SJSA1 (cell line): Measurements from ENCODE around the gene ZNF804A. TPM values are rescaled to one million over a fixed set of nuclear protein-coding genes. Genes with fewer than 3 reads are reported as not detected.

Experiments
- DNase-seq, 2 experiments: peaks; one replicate each; pipeline ENCODE4 v3.0.0-alpha.2; 2015 to 2020; ENCODE audit warnings: low spot score in 2 of 2, low read depth in 1 of 2
- H3K27ac ChIP-seq: fragments of 250-450 bp; sonication (Bioruptor Pico); 2 replicates; pipeline ENCODE4 v1.5.1; 2020; ENCODE audit warnings: mild to moderate bottlenecking, moderate library complexity
- H3K27me3 ChIP-seq: fragments of 250-450 bp; sonication (Bioruptor Pico); replicated peaks from 2 replicates; pipeline ENCODE4 v1.5.1; 2020; ENCODE audit warnings: mild to moderate bottlenecking, moderate library complexity
- H3K36me3 ChIP-seq: fragments of 250-450 bp; sonication (Bioruptor Pico); 2 replicates; pipeline ENCODE4 v1.5.1; 2020; ENCODE audit warnings: mild to moderate bottlenecking
- H3K4me1 ChIP-seq: fragments of 250-450 bp; sonication (Bioruptor Pico); replicated peaks from 2 replicates; pipeline ENCODE4 v1.6.1; 2021; ENCODE audit warnings: mild to moderate bottlenecking
- H3K4me3 ChIP-seq: fragments of 250-450 bp; sonication (Bioruptor Pico); 2 replicates; pipeline ENCODE4 v1.5.1; 2020; ENCODE audit warnings: mild to moderate bottlenecking
- H3K9me3 ChIP-seq: fragments of 250-450 bp; sonication (Bioruptor Pico); replicated peaks from 2 replicates; pipeline ENCODE4 v1.5.1; 2020; ENCODE audit warnings: mild to moderate bottlenecking
- total RNA-seq: library from RNA; depleted of rRNA; stranded (reverse); fragments of >200 nt; shearing (Covaris generic); gene quantifications from 2 replicates; pipeline ENCODE4 v1.2.3, GENCODE V29; 2014; rRNA removed

The ZNF804A gene
- 8.0 and 12.1 TPM in 2 replicates for total RNA-seq

DNA sequence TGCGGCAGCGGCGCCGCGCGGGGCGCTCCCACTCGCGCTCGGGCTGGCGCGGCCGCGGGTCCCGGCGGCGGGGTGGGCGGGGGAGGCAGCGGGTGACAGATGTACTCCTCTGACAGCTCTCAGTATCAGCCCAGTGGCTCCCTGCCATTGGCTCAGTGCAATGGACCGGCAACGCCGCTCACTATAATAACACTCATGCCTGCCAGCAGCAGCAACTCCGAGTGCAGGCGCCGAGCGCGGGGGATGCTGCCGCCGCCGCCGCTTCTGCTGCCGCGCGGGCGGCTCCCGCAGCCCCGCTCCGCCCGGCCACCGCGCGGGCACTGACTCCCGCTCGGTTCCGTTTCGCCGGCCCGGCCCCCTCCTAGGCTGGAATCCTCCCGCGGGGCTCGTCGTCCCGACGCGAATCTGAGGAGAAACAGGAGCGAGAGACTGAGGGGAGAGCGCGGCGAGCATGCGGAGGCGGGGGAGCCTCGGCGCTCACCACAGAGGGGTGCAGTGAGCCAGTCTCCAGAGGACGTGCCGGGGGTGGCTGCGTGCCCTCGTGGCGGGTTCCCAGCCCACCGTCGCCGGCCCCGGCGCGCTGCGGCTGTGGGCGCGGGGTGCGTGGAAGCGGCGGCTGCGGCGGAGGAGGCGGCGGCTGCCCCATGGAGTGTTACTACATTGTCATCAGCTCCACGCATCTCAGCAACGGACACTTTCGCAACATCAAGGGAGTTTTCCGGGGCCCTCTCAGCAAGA is at the start of gene ZNF804A:
Gene ZNF804A (plus strand): TSS at position 214 of the 738 bp plus-strand sequence. CDS start 431 bp downstream, at position 645.
- Histone ChIP-seq H3K27ac (peak within 1 kb of the TSS; percentile 98), H3K4me1 (0 out of 2 replicates have a peak, but pooled peaks cover 8% of the 10 kb centered on the region), H3K27me3 (no peaks in the 10 kb centered on the region), H3K4me3 (peak within 1 kb of the TSS; percentile 85), H3K9me3 (no peaks in the 10 kb centered on the region), H3K36me3 (peaks cover 5% of the 10 kb centered on the region)
- DNase-seq: peak; percentile 63 to 81

DNA sequence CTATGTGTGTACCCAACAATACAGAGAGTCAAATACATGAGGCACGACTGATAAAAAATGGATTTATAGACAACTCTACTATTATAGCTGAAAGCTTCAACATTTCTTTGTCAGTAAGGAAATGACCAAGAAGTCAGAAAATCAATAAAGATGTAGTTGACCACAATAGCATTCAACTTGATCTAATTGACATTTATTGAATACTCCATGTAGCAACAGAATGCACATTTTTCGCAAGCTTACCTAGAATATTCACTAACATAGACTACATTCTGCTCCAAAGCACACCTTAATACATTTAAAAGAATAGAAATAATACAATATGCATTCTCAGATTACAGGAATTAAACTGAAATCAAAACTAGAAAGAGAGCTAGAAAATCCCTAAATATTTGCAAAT is 49.2 kb upstream of the ZNF804A start:
- Histone ChIP-seq H3K9me3 (no peaks in the 10 kb centered on the region), H3K4me1 (peaks cover 17% of the 10 kb centered on the region), H3K4me3 (no peak overlapping the region), H3K27me3 (no peaks in the 10 kb centered on the region), H3K27ac (no peak overlapping the region), H3K36me3 (no peaks in the 10 kb centered on the region)
- DNase-seq: no peak

DNA sequence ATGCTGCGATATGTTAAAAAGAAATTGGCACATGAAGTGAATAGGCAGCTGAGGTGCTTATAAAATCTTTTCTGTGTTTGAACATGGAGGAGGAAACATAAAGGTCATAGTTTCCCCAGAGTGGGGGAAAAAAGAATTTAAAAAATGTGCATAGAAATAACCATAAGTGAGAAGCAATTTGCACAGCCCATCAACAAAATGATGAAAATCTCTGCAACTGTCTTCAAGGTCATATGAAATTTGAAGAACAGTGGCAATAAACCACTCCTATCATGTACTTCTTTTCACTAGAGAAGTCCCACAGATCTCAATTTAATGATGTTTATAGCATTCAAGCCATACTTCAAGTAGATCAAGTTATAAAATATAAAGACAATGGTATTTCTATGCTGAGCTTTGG is 46.7 kb upstream of the ZNF804A start:
- DNase-seq: peak in 1 of 2 experiments; percentile 62

DNA sequence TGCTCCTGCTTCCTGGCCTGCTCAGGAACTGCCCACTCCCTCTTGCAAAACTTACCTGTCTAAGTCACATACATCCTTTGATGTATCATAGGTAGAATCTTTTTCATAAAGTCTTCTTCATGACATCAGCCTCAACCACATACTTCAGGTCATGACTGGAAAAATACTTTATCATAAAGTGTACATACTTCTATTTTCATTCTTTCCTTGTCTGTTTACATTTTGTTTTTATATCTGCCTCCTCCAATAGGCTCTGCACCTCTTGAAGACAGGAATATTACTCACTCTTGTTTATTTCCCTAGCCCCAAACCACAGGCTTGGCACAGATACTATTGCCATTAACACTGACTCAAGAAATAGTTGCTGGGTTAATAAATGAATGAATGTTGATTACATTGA is 43.6 kb upstream of the ZNF804A start:
- Histone ChIP-seq H3K36me3 (no peaks in the 10 kb centered on the region), H3K27me3 (no peaks in the 10 kb centered on the region), H3K4me1 (peaks cover 42% of the 10 kb centered on the region), H3K9me3 (no peaks in the 10 kb centered on the region), H3K27ac (peak overlapping the region; percentile 26), H3K4me3 (no peak overlapping the region)
- peak in 1 of 2 experiments; percentile 61 for DNase-seq

More for the DNA sequence above, 46.7 kb upstream of the ZNF804A start:
- Histone ChIP-seq H3K27me3 (no peaks in the 10 kb centered on the region), H3K36me3 (no peaks in the 10 kb centered on the region), H3K4me3 (no peak overlapping the region), H3K27ac (peak overlapping the region; percentile 61), H3K4me1 (peaks cover 33% of the 10 kb centered on the region), H3K9me3 (no peaks in the 10 kb centered on the region)

DNA sequence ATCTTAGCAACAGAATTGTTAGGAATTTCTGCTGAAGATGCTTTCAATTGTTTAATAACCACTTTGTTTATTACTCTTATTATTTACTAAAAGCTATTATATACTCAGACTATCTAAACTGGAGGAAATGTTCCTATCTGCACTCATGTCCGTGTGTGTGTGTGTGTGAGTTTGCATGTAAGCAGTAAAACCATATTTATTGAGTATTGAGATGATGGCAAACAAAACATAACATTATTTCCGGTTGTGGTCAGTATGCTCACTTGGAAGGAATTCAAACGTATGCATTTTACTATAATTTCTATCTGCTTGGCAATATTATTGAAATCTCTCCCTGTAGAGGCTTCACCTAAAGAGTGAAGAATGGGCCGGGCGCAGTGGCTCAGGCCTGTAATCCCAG is 43.0 kb upstream of the ZNF804A start:
- no peak for DNase-seq
- H3K9me3 ChIP-seq: no peaks in the 10 kb centered on the region
- no peaks in the 10 kb centered on the region for H3K27me3 ChIP-seq

DNA sequence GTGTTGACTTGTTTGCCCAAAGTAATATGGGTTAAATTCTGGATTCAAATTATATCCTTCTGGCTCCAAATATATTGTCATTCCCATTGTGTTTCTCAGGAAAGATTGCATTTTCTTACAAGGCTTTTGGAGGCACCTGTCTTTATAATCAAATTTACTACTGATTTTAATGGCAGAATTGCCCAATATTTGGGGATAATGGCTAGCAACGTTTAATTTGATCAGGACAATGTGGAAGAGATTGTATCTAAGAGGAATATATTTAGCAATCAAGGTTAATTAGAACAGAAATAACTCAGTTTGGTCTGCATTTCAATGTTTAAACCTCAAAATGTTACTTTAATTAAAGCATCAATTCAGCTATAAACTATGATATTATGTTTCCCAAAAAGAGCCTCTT is 41.7 kb upstream of the ZNF804A start:
- DNase-seq: no peak
- Histone ChIP-seq H3K4me1 (peaks cover 36% of the 10 kb centered on the region), H3K27me3 (no peaks in the 10 kb centered on the region), H3K36me3 (no peaks in the 10 kb centered on the region), H3K4me3 (no peak overlapping the region), H3K9me3 (no peaks in the 10 kb centered on the region), H3K27ac (no peak overlapping the region)

More for the DNA sequence above, 43.0 kb upstream of the ZNF804A start:
- H3K4me1 ChIP-seq: peaks cover 42% of the 10 kb centered on the region
- H3K27ac ChIP-seq: peak overlapping the region; percentile 26; the same call in 1 of the 2 replicates
- H3K36me3 ChIP-seq: no peaks in the 10 kb centered on the region
- H3K4me3 ChIP-seq: no peak overlapping the region

DNA sequence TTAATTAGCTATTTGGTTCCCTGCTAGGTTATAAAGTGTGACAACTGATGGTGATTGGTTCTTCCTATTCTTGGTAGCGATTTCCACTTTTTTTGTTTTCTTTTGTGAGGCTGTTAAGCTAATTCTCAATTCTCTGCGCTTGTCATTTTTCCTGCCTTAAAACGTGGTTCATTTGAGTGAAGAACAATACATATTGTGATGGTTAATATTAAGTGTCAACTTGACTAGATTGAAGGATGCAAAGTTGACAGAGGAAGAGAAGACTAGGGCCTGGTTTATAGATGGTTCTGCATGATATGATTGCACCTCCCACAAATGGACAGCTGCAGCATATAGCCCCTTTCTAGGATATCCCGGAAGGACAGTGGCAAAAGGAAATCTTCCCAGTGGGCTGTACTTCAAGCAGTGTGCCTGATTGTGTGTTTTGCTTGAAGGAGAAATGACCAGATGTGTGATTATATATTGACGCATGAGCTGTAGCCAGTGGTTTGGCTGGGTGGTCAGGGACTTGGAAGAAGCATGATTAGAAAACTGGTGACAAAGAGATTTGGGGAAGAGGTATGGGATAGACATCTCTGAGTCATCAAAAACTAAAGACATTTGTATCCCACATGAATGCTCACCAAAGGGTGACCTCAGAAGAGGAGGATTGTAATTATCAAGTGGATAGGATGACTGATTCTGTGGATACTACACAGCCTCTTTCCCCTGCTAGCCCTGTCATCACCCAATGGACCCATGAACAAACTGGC is 39.4 kb upstream of the ZNF804A start:
- no peak overlapping the region for H3K27ac ChIP-seq
- no peaks in the 10 kb centered on the region for H3K27me3 ChIP-seq
- no peaks in the 10 kb centered on the region for H3K9me3 ChIP-seq
- peak; percentile 51 to 62 for DNase-seq
- peaks cover 26% of the 10 kb centered on the region for H3K4me1 ChIP-seq
- H3K4me3 ChIP-seq: no peak overlapping the region
- no peaks in the 10 kb centered on the region for H3K36me3 ChIP-seq

DNA sequence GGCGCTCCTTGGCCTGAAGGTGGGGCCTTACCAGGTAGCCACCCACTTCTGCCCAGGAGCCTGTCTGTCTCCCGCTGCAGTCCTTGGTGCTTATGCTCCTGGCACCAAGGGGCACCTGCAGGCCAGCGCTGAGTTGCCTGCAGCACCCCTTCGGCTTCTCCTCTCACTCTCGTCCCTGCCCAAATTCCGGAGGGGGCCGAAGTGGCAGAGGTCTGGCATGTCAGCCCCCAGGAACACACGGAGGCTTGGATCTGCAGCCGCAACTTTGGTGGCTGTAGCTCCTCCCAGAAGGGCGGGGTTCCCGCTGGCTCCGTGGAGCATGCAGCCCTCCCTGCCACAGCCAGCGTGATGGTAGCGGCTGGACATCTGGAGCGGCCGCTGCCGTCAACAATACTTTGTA is 37.7 kb upstream of the ZNF804A start:
- Histone ChIP-seq H3K4me1 (peaks cover 11% of the 10 kb centered on the region), H3K4me3 (no peak overlapping the region), H3K9me3 (no peaks in the 10 kb centered on the region), H3K36me3 (no peaks in the 10 kb centered on the region), H3K27ac (no peak overlapping the region), H3K27me3 (no peaks in the 10 kb centered on the region)
- DNase-seq: no peak

DNA sequence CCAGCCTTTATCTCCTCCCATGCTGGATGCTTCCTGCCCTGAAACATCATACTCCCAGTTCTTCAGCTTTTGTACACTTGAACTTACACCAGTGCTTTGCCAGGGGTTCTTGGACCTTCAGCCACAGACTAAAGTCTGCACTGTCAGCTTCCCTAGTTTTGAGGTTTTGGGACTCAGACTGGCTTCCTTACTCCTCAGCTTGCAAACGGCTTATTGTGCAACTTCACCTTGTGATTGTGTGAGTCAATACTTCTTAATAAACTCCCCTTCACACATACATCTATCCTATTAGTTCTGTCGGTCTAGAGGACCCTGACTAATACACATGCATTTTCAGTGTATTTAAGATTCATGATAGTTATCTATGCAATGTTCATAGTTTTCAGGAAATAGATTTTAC is 35.8 kb upstream of the ZNF804A start:
- H3K36me3 ChIP-seq: no peaks in the 10 kb centered on the region
- no peak overlapping the region for H3K27ac ChIP-seq
- no peaks in the 10 kb centered on the region for H3K9me3 ChIP-seq
- H3K4me1 ChIP-seq: peaks cover 10% of the 10 kb centered on the region
- no peaks in the 10 kb centered on the region for H3K27me3 ChIP-seq
- H3K4me3 ChIP-seq: no peak overlapping the region
- no peak for DNase-seq

DNA sequence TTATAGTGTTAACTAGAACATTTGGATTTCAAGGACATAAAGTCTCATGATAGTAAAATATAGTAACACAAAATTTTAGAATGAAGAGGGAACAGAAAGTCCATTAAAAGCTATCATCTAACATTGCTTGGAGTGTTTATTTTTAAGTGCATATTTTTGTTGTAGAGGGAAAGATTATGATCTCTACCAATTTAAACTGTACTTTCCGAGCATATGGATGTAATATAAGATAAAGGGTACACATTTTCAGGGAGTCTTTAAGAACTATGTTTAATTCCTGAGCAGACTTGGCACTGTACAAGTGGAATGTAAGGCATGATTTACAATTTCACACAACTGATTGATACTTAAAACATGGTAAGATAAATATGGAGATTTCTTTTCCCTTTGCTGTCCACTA is 34.2 kb upstream of the ZNF804A start:
- Histone ChIP-seq H3K4me3 (no peak overlapping the region), H3K27me3 (no peaks in the 10 kb centered on the region), H3K27ac (no peak overlapping the region), H3K36me3 (no peaks in the 10 kb centered on the region), H3K4me1 (peaks cover 5% of the 10 kb centered on the region), H3K9me3 (no peaks in the 10 kb centered on the region)
- DNase-seq: no peak

DNA sequence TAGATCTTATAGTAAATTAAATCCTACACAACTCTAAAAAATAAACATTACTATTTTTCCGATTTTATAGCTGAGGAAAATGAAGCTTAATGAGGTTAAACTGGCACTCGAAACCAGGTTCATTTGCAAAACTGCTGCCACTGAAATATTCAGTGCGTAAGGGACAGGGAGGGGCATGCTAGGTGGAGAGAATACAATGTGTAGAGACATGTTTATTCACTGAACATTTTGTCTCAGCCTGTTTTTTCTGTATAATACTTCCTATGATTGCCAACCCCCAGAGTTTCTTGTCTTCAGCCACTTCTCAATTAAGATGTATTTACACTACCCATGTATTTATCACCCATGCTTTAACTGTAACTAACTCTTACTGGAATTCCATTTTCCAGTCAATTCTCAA is 31.6 kb upstream of the ZNF804A start:
- no peaks in the 10 kb centered on the region for H3K9me3 ChIP-seq
- H3K27ac ChIP-seq: no peak overlapping the region

DNA sequence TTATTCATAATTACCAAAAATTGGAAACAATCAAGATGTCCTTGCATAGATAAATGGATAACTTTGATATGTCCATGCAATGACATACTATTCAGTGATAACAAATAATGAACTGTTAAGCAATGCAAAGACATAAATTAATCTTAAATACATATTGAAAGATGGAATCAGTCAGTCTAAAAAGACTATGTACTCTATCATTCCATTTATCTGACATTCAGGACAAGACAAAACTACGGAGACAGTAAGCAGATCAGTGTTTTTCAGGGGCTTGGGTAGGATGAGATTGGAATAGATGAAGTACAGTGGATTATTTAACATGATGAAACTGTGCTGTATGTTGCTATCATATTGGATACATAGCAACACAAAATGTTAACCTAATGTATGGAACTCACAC is 21.3 kb upstream of the ZNF804A start:
- no peak for DNase-seq

More for the DNA sequence above, 31.6 kb upstream of the ZNF804A start:
- Histone ChIP-seq H3K4me3 (no peak overlapping the region), H3K27me3 (no peaks in the 10 kb centered on the region), H3K36me3 (no peaks in the 10 kb centered on the region), H3K4me1 (no peaks in the 10 kb centered on the region)
- DNase-seq: no peak

DNA sequence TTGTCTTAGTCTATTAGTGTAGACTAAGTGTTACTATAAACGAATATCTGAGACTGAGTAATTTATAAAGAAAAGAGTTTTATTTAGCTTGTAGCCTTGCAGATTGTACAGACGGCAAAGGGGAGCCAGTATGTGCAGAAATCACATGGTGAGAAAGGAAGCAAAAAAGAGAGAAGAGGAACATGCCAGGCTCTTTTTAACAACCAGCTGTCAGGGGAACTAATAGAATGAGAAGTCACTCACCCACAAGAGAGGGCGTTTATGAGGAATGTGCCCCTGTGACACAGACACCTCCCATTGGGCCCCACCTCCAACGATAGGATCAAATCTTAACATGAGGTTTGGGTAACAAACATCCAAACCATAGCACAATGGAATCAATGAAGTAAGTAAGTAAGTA is 20.6 kb upstream of the ZNF804A start:
- no peak for DNase-seq
- Histone ChIP-seq H3K36me3 (no peaks in the 10 kb centered on the region), H3K27me3 (no peaks in the 10 kb centered on the region), H3K4me3 (no peak overlapping the region), H3K4me1 (no peaks in the 10 kb centered on the region), H3K9me3 (no peaks in the 10 kb centered on the region), H3K27ac (no peak overlapping the region)

More for the DNA sequence above, 21.3 kb upstream of the ZNF804A start:
- Histone ChIP-seq H3K27ac (no peak overlapping the region), H3K4me3 (no peak overlapping the region), H3K36me3 (no peaks in the 10 kb centered on the region), H3K27me3 (no peaks in the 10 kb centered on the region), H3K4me1 (no peaks in the 10 kb centered on the region), H3K9me3 (no peaks in the 10 kb centered on the region)

DNA sequence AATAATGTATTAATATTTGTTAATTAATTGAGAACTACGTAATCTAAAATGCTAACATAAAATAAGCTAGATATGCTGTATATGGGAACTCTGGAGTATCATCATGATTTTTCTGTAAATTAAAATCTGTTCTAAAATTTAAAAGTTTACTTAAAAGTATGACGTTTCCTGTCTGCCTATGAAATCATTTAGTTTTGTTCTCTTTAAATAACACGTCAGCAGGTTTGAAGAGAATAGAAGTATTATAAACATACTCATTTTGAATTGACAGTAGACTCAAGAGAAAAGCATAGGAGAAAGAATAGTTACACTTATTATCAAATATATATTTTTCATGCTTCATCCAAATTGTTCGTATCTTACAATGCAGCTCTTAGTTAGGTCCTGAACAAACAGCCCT is 19.1 kb upstream of the ZNF804A start:
- no peaks in the 10 kb centered on the region for H3K27me3 ChIP-seq
- no peak overlapping the region for H3K4me3 ChIP-seq
- no peaks in the 10 kb centered on the region for H3K4me1 ChIP-seq
- H3K9me3 ChIP-seq: no peaks in the 10 kb centered on the region
- no peak overlapping the region for H3K27ac ChIP-seq
- no peaks in the 10 kb centered on the region for H3K36me3 ChIP-seq
- no peak for DNase-seq
